Esophagus squamous epithelium (tissue), 4 donors: ENCODE results near the gene MYCT1.

ENCODE experiments used
- CTCF ChIP-seq, 6 experiments: fragments of 450-650 bp in 4 of 6; fragments of 200-600 bp in 2 of 6; sonication (generic) in 2 of 6; IDR thresholded peaks; one replicate each; pipeline ENCODE4 v1.5.1; 2016 to 2019; ENCODE audit warnings: antibody characterized with exemption in 6 of 6, mild to moderate bottlenecking in 4 of 6, moderate library complexity in 4 of 6
- POLR2A ChIP-seq, 4 donors: fragments of 450-650 bp; IDR thresholded peaks; one replicate each; pipeline ENCODE4 v1.6.1; 2017; ENCODE audit warnings: antibody characterized with exemption in 4 of 4, mild to moderate bottlenecking in 4 of 4, moderate library complexity in 3 of 4

- no peak for TF ChIP-seq POLR2A (IDR thresholded peaks at IDR 0.05)
- no peak for TF ChIP-seq CTCF (IDR thresholded peaks at IDR 0.05)
Observed at GRCh38 chr6:152671171-152671570, 26.5 kb upstream of the MYCT1 start.
